Measurements from ENCODE around the gene KDM2B.
"Not testable (repeated sequence)": the region's sequence is repeated elsewhere in the genome, so short reads cannot be mapped to it uniquely, and the experiment has no call there.

Gene KDM2B

GRCh38 chr12:121583334-121583661 is 2.5 kb upstream of the KDM2B start:
- not testable (repeated sequence) for DNase-seq

GRCh38 chr12:121582583-121583333 is 1.9 kb upstream of the KDM2B start:
- no peak for DNase-seq

GRCh38 chr12:121581686-121582429 is 1.0 kb upstream of the KDM2B start:
- DNase-seq: no peak

- DNase-seq: peak; percentile 56 to 60
Observed at GRCh38 chr12:121579981-121580868, 598 bp downstream of the KDM2B start.

- DNase-seq: peak in 1 of 2 donors; percentile 26
Observed at GRCh38 chr12:121579190-121579791, 1.5 kb downstream of the KDM2B start.

- no peak for DNase-seq
Observed at GRCh38 chr12:121578230-121579189, 2.3 kb downstream of the KDM2B start.

- DNase-seq: no peak
Observed at GRCh38 chr12:121577443-121578180, 3.2 kb downstream of the KDM2B start.

GRCh38 chr12:121576851-121577391 is 3.9 kb downstream of the KDM2B start:
- no peak for DNase-seq

- DNase-seq: no peak
Observed at GRCh38 chr12:121575952-121576625, 4.7 kb downstream of the KDM2B start.

GRCh38 chr12:121575051-121575450 is 5.8 kb downstream of the KDM2B start:
- no peak for DNase-seq

GRCh38 chr12:121574025-121574424 is 6.8 kb downstream of the KDM2B start:
- DNase-seq: no peak

- DNase-seq: no peak
Observed at GRCh38 chr12:121571920-121572319, 8.9 kb downstream of the KDM2B start.

GRCh38 chr12:121570467-121571283 is 10.1 kb downstream of the KDM2B start:
- DNase-seq: no peak

- no peak for DNase-seq
Observed at GRCh38 chr12:121568971-121569751, 11.7 kb downstream of the KDM2B start.

- DNase-seq: no peak
Observed at GRCh38 chr12:121568518-121568917, 12.3 kb downstream of the KDM2B start.

- DNase-seq: no peak
Observed at GRCh38 chr12:121565076-121565475, 15.7 kb downstream of the KDM2B start.

- DNase-seq: no peak
Observed at GRCh38 chr12:121562488-121562887, 18.3 kb downstream of the KDM2B start.

GRCh38 chr12:121561009-121561395 is 19.8 kb downstream of the KDM2B start:
- no peak for DNase-seq

Data from stimulated activated CD4-positive, alpha-beta T cell treated with anti-CD3 and anti-CD28 coated beads, Interleukin-2, amount 100 ng/mL, for 48 hours (primary cell).